ENCODE measurements around the gene ZNF254.
"Not testable (repeated sequence)": the region's sequence is repeated elsewhere in the genome, so short reads cannot be mapped to it uniquely, and the experiment has no call there.

The ZNF254 gene

DNA sequence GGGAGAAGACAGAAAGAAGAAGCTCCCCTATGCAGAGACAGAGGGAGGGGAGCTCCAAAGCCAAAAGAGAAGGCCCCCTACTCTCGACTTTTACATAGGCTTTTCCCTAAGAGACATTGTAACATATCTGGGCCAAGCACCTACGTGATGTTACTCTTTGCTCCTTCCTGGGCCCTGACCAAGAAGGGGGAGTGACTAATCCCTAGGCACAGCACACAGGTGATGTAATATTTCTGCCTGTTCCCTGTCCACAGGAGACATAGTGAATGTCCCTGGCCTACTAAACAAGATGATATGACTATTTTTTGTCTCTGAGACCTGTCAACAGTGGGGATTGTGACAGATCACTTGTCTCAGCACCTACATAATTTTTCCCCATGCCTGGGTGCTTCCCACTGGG is 15.9 kb upstream of the ZNF254 start:
- DNase-seq (ENCODE audit: low read depth in 4 of 4, low spot score in 1 of 4) = no peak

GRCh38 chr19:24072720-24073119 is 14.3 kb upstream of the ZNF254 start:
- DNase-seq (ENCODE audit: low read depth in 4 of 4, low spot score in 1 of 4) = no peak

- DNase-seq (ENCODE audit: low read depth in 4 of 4, low spot score in 1 of 4) = no peak
Observed at GRCh38 chr19:24073807-24074206, 13.2 kb upstream of the ZNF254 start.

DNA sequence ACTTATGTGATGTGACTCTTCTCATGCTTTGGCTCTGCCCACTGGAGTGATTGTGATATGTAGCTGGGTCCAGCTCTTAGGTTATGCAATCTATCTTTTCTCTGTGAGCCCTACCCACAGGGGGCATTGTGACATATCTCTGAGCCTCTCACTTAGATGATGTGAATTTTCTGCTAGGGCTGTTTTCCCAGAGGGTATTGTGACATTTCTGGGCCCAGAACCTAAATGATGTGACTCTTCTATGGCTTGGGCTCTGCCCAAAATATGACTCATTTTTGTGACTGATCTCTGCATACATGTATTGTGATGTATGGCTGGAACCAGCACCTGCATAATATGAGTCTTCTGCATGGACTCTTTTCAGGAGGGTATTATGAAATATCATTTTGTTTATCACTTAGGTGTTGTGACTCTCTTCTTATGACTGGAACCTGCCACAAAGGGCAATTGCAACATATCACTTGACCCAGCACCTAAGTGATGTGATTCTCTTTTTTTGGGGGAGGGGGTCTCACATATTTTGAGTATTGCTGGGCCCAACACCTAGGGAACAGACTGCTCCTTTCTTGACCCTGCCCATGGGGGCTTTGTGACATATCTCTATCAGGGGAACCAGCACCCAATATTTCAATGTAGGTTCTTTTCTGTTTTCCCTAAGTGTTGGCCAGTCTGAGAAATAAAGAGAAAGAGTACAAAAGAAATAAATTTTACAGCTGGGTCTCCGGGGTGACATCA is 12.1 kb upstream of the ZNF254 start:
- DNase-seq (ENCODE audit: low read depth in 4 of 4, low spot score in 1 of 4) = no peak

DNA sequence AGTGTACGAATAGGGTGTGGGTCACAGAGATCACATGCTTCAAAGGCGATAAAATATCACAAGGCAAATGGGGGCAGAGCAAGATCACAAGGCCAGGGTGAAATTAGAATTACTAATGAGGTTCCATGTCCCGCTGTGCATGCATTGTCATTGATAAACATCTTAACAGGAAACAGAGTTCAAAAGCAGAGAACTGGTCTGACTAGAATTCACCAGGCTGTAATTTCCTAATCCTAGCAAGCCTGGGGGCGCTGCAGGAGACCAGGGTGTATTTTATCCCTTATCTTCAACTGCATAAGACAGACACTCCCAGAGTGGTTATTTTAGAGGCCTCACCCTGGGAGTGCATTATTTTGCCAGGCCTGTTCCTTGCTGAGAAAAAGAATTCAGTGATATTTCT is 11.5 kb upstream of the ZNF254 start:
- DNase-seq (ENCODE audit: low read depth in 4 of 4, low spot score in 1 of 4) = not testable (repeated sequence)

GRCh38 chr19:24078680-24079079 is 8.3 kb upstream of the ZNF254 start:
- DNase-seq (ENCODE audit: low read depth in 4 of 4, low spot score in 1 of 4) = no peak

- no peak for DNase-seq (ENCODE audit: low read depth in 4 of 4, low spot score in 1 of 4)
Observed at GRCh38 chr19:24081056-24081455, 5.9 kb upstream of the ZNF254 start.

GRCh38 chr19:24098359-24098758 is 11.4 kb downstream of the ZNF254 start:
- no peak for DNase-seq (ENCODE audit: low read depth in 4 of 4, low spot score in 1 of 4)

- no peak for DNase-seq (ENCODE audit: low read depth in 4 of 4, low spot score in 1 of 4)
Observed at GRCh38 chr19:24099829-24100228, 12.8 kb downstream of the ZNF254 start.

DNA sequence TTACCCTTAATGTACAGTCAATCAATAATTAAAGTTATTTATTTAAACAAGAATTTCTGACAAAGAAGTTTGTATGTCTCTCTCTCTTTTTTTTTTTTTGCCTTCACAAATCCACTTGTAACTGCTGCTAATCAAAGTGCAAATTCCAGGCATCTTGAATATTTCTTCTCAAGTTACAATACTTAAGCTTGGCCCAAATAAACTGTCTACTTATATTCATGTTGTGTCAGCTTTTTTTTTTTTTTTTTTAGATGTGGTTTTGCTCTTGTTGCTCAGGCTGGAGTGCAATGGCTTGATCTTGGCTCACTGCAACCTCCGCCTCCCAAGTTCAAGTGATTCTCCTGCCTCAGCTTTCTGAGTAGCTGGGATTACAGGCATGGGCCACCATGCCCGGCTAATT is 13.6 kb downstream of the ZNF254 start:
- DNase-seq (ENCODE audit: low read depth in 4 of 4, low spot score in 1 of 4) = not testable (repeated sequence)

- no peak for DNase-seq (ENCODE audit: low read depth in 4 of 4, low spot score in 1 of 4)
Observed at GRCh38 chr19:24101459-24102115, 14.6 kb downstream of the ZNF254 start.

DNA sequence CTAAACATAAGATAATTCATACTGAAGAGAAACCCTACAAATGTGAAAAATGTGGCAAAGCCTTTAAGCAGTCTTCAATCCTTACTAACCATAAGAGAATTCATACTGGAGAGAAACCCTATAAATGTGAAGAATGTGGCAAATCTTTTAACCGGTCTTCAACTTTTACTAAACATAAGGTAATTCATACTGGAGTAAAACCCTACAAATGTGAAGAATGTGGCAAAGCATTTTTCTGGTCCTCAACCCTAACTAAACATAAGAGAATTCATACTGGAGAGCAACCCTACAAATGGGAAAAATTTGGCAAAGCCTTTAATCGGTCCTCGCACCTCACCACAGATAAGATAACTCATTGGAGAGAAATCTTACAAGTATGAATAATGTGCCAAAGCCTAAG is 40.6 kb downstream of the ZNF254 start:
- DNase-seq (ENCODE audit: low read depth in 4 of 4, low spot score in 1 of 4) = no peak

DNA sequence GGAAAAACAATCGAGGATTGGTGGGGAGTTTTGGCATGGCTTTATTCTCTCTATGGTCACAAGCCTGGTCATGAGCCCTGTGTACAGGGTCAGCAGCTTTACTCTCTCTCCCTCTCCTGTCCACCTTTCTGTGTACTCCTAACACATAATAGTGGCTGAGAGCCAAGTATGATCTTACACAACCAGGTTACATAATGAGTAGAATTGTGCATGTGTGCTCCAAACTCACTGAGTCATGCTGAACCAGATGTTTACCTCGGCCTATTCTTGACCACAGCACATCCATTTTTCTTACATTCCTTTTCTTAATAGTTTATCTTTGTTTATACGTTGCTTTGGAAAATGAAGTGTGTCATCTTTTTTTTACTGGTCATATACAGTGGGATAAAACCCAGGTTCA is 53.1 kb downstream of the ZNF254 start:
- no peak for DNase-seq (ENCODE audit: low read depth in 4 of 4, low spot score in 1 of 4)

- DNase-seq (ENCODE audit: low read depth in 4 of 4, low spot score in 1 of 4) = no peak
Observed at GRCh38 chr19:24140591-24140990, 53.6 kb downstream of the ZNF254 start.

GRCh38 chr19:24141612-24142011 is 54.6 kb downstream of the ZNF254 start:
- DNase-seq (ENCODE audit: low read depth in 4 of 4, low spot score in 1 of 4) = no peak

GRCh38 chr19:24142771-24143170 is 55.8 kb downstream of the ZNF254 start:
- DNase-seq (ENCODE audit: low read depth in 4 of 4, low spot score in 1 of 4) = no peak

GRCh38 chr19:24159707-24160106 is 72.7 kb downstream of the ZNF254 start:
- DNase-seq (ENCODE audit: low read depth in 4 of 4, low spot score in 1 of 4) = no peak

GRCh38 chr19:24166055-24166454 is 79.1 kb downstream of the ZNF254 start:
- DNase-seq (ENCODE audit: low read depth in 4 of 4, low spot score in 1 of 4) = no peak

DNA sequence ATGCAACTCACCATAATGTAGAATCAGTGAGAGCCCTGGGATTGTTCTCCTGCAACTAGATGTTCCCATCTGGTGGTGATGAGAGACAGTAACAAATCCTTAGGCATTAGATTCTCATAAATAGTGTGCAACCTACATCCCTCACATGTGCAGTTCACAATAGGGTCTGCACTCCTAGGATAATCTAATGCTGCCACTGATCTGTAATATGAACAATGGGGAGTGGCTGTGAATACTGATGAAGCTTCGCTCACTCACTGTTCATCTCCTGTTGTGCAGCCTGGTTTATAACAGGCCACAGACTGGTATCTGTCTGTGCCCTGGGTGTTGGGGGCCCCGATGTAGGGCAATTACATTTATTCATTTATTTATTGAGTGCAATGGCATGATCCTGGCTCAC is 86.9 kb downstream of the ZNF254 start:
- DNase-seq (ENCODE audit: low read depth in 4 of 4, low spot score in 1 of 4) = no peak

- DNase-seq (ENCODE audit: low read depth in 4 of 4, low spot score in 1 of 4) = no peak
Observed at GRCh38 chr19:24177686-24178085, 90.7 kb downstream of the ZNF254 start.

DNA sequence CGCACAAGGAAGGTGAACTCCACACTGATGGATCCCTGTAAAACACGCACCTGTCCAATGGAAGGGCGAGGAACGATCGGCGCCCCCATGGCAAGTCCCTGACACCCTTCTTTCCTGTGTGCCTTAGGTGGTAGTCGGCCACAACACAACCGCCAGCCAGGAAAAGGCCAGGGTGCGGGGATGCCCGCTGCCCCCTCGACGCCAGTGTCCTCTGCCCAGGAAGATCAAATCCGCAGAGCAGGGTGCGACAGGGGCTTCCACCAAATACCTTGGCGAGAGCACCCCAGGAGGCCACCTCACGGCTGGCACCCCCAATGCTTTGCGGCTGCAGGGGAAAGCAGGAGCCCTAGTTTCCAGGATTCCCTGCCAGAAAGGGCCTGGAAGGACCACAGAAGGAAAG is 91.2 kb downstream of the ZNF254 start:
- DNase-seq (ENCODE audit: low read depth in 4 of 4, low spot score in 1 of 4) = no peak
